ENCODE measurements around the gene FOXK2.
"Not testable (repeated sequence)": the region's sequence is repeated elsewhere in the genome, so short reads cannot be mapped to it uniquely, and the experiment has no call there.

FOXK2 gene

GRCh38 chr17:82563745-82564144 is 44.2 kb downstream of the FOXK2 start:
- not testable (repeated sequence) for DNase-seq (ENCODE audit: low read depth, low spot score)

GRCh38 chr17:82564241-82564640 is 44.7 kb downstream of the FOXK2 start:
- DNase-seq (ENCODE audit: low read depth, low spot score): no peak

- DNase-seq (ENCODE audit: low read depth, low spot score): no peak
Observed at GRCh38 chr17:82565551-82565950, 46.0 kb downstream of the FOXK2 start.

- DNase-seq (ENCODE audit: low read depth, low spot score): no peak
Observed at GRCh38 chr17:82566129-82566960, 46.8 kb downstream of the FOXK2 start.

- DNase-seq (ENCODE audit: low read depth, low spot score): no peak
Observed at GRCh38 chr17:82567286-82567685, 47.8 kb downstream of the FOXK2 start.

GRCh38 chr17:82568997-82569393 is 49.5 kb downstream of the FOXK2 start:
- no peak for DNase-seq (ENCODE audit: low read depth, low spot score)

GRCh38 chr17:82569621-82570020 is 50.1 kb downstream of the FOXK2 start:
- DNase-seq (ENCODE audit: low read depth, low spot score): no peak

- DNase-seq (ENCODE audit: low read depth, low spot score): no peak
Observed at GRCh38 chr17:82570277-82570676, 50.7 kb downstream of the FOXK2 start.

GRCh38 chr17:82571855-82572254 is 52.3 kb downstream of the FOXK2 start:
- DNase-seq (ENCODE audit: low read depth, low spot score): no peak

- DNase-seq (ENCODE audit: low read depth, low spot score): no peak
Observed at GRCh38 chr17:82574041-82574440, 54.5 kb downstream of the FOXK2 start.

- not testable (repeated sequence) for DNase-seq (ENCODE audit: low read depth, low spot score)
Observed at GRCh38 chr17:82575581-82576221, 56.2 kb downstream of the FOXK2 start.

- DNase-seq (ENCODE audit: low read depth, low spot score): no peak
Observed at GRCh38 chr17:82577300-82577699, 57.8 kb downstream of the FOXK2 start.

GRCh38 chr17:82579969-82580368 is 60.4 kb downstream of the FOXK2 start:
- not testable (repeated sequence) for DNase-seq (ENCODE audit: low read depth, low spot score)

- no peak for DNase-seq (ENCODE audit: low read depth, low spot score)
Observed at GRCh38 chr17:82582213-82582612, 62.7 kb downstream of the FOXK2 start.

- DNase-seq (ENCODE audit: low read depth, low spot score): no peak
Observed at GRCh38 chr17:82582709-82583108, 63.2 kb downstream of the FOXK2 start.

- DNase-seq (ENCODE audit: low read depth, low spot score): no peak
Observed at GRCh38 chr17:82583720-82584234, 64.2 kb downstream of the FOXK2 start.

GRCh38 chr17:82585935-82586575 is 66.5 kb downstream of the FOXK2 start:
- DNase-seq (ENCODE audit: low read depth, low spot score): not testable (repeated sequence)

- DNase-seq (ENCODE audit: low read depth, low spot score): no peak
Observed at GRCh38 chr17:82586576-82587233, 67.2 kb downstream of the FOXK2 start.

- no peak for DNase-seq (ENCODE audit: low read depth, low spot score)
Observed at GRCh38 chr17:82587234-82588086, 67.9 kb downstream of the FOXK2 start.

GRCh38 chr17:82588266-82589175 is 69.0 kb downstream of the FOXK2 start:
- no peak for DNase-seq (ENCODE audit: low read depth, low spot score)
